Astrocyte of the cerebellum (primary cell): ENCODE data around the gene ABHD12.
A peak's percentile ranks its signal among the peaks of the same experiment; 100 is the strongest.

Experiments
- DNase-seq: peaks from one replicate; pipeline ENCODE4 v3.0.0-alpha.2; 2011; ENCODE audit warnings: low read depth
- H3K4me3 ChIP-seq: 2 replicates; pipeline ENCODE4 v1.5.1; 2011; ENCODE audit warnings: mild to moderate bottlenecking, low read depth, low read length, moderate library complexity
- CTCF ChIP-seq: IDR thresholded peaks from 2 replicates; pipeline ENCODE4 v1.5.1; 2012; ENCODE audit warnings: low read length, low read depth, moderate library complexity, mild to moderate bottlenecking; ENCODE audit errors: missing control alignments
- in situ Hi-C: cut with HindIII; loops from 2 replicates; pipeline ENCODE4 v1.10.0; 2017; ENCODE audit warnings: low sequenced_read_pairs

Gene ABHD12

DNA sequence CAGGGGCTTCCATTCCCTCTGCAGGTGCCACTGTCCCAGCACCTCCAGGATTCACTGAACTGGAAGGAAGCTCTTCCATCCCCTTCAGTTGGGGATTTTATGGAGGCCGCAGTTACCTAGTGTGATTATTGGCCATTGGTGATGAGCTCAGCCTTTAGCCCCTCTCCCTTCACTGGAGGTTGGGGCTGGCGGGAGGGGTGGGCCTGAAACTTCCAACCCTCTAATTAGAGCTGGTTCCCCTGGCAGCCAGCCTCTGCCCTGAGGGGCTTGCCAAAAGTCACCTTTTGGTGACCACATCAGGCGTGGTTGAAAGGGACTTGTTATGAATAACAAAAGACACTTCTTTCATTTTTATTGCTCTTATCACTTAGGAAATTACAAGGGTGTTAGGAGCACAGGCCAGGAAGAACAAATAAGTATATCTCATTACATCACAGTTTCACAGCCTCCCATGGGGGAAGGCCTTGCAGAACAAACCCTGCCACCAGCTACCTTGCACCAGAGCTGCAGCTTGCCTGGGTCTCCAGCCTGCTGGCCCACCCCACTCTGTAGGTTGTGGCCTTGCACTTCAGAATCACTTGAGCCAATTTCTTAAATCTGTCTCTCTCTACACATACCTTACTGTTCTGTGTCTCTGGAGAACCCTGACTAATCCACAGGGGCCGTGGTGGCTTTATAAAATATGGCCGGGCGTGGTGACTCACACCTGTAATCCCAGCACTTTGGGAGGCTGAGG lies 137.8 kb downstream of the ABHD12 start:
- no peak for DNase-seq
- no peak overlapping the region for H3K4me3 ChIP-seq
- in situ Hi-C loops = loop anchor here (5.0 kb wide), 1 partner anchor 41 kb away; no protein-coding TSS in a partner anchor
- no peak for TF ChIP-seq CTCF

- no peak for DNase-seq
- no peak for TF ChIP-seq CTCF
- in situ Hi-C loops = loop anchor here (5.0 kb wide), 1 partner anchor 40 kb away; no protein-coding TSS in a partner anchor
- H3K4me3 ChIP-seq = no peak overlapping the region
Observed at GRCh38 chr20:25252230-25252651, 138.4 kb downstream of the ABHD12 start.

DNA sequence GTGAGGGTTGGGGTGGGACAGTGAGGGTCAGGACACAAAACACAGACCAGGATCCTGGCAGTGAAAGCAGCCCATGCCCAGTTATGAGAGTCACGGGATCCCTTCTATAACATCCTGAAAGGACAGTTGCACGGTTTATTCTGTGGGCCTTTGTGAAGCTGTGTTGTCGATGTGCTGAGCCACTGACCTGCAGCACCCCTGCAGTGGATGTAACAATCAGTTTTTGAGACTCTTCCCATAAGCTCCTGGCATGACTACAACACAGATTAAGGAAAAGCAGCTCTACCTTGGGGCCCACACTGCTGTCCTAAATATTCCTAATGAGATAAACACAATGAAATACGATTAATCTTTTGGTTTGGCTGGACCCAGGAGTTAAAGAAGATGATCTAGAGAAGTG lies 139.1 kb downstream of the ABHD12 start:
- in situ Hi-C loops = loop anchor here (5.0 kb wide), 1 partner anchor 39 kb away; no protein-coding TSS in a partner anchor
- no peak for TF ChIP-seq CTCF

GRCh38 chr20:25251019-25251418 lies 139.6 kb downstream of the ABHD12 start:
- in situ Hi-C loops = loop anchor here (5.0 kb wide), 1 partner anchor 39 kb away; no protein-coding TSS in a partner anchor
- DNase-seq = no peak
- no peak for TF ChIP-seq CTCF
- H3K4me3 ChIP-seq = peak overlapping the region; percentile 75

More for the DNA sequence above, 139.1 kb downstream of the ABHD12 start:
- no peak for DNase-seq
- peak overlapping the region; percentile 75 for H3K4me3 ChIP-seq

DNA sequence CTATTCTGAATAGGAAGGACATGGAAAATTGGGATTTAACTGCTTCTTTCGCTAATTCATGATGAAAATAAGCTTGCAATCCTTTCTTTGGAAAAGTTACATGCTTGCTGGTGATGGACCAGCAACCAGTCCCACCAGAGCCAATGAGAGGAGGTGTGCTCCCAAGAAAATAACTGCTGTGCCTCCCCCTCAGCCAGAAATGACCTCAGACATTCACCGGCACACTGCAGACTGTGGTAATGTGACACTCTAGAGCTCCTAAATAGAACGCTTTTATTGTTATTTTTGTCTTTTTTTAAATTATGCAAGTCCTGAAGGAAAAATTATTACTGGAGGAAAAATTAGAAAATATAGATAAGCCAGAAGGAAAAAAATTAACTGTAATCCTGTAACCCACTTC lies 140.1 kb downstream of the ABHD12 start:
- no peak for TF ChIP-seq CTCF
- no peak for DNase-seq
- peak overlapping the region; percentile 75 for H3K4me3 ChIP-seq
- in situ Hi-C loops = loop anchor here (5.0 kb wide), 1 partner anchor 38 kb away; no protein-coding TSS in a partner anchor
